Kidney tubule cell (primary cell): Measurements from ENCODE around the gene FGF16.
A peak's percentile ranks its signal among the peaks of the same experiment; 100 is the strongest.
"Not testable (repeated sequence)": the region's sequence is repeated elsewhere in the genome, so short reads cannot be mapped to it uniquely, and the experiment has no call there.

Experiments
- DNase-seq: peaks from one replicate; pipeline ENCODE4 v3.0.0-alpha.2; 2018; ENCODE audit warnings: low spot score

FGF16 gene

GRCh38 chrX:77447653-77448569, 722 bp downstream of the FGF16 start:
- DNase-seq, result no peak

GRCh38 chrX:77450415-77450814, 3.2 kb downstream of the FGF16 start:
- DNase-seq, result no peak

GRCh38 chrX:77450996-77451395, 3.8 kb downstream of the FGF16 start:
- DNase-seq, result peak; percentile 69

GRCh38 chrX:77453190-77453589, 6.0 kb downstream of the FGF16 start:
- DNase-seq, result no peak

GRCh38 chrX:77455437-77455836, 8.2 kb downstream of the FGF16 start:
- DNase-seq, result no peak

- DNase-seq, result no peak
Measured at GRCh38 chrX:77484045-77484444, 36.9 kb downstream of the FGF16 start.

- DNase-seq, result peak; percentile 70
Measured at GRCh38 chrX:77493677-77494553, 46.7 kb downstream of the FGF16 start.

GRCh38 chrX:77500164-77500563, 53.0 kb downstream of the FGF16 start:
- not testable (repeated sequence) for DNase-seq

- DNase-seq, result no peak
Measured at GRCh38 chrX:77502951-77503525, 55.8 kb downstream of the FGF16 start.

- peak; percentile 8 for DNase-seq
Measured at GRCh38 chrX:77505227-77505626, 58.0 kb downstream of the FGF16 start.
